ENCODE results near the gene ASF1A. TPM values are rescaled to one million over a fixed set of nuclear protein-coding genes. Genes with fewer than 3 reads are reported as not detected.

Gene ASF1A
- total and polyA plus RNA-seq, 2 of the 13 experiments (the other 11 are each of a cell fraction or from before 2014, with no cell fraction given), result 14.5 to 49.9 TPM

GRCh38 chr6:118914598-118914997 is 20.6 kb downstream of the ASF1A start:
- H3K9me3 ChIP-seq (ENCODE audit: low read length), result no peaks in the 10 kb centered on the region
- no TSS peak for BruUV-seq (replicated peaks)
- in situ Hi-C loops (cut with HindIII; ENCODE audit: extremely low pct_ligation_motif_present, low pct_unique_long_range_greater_than_20kb) (no loop called here), intact Hi-C loops (cut with micrococcal nuclease; ENCODE audit: unreplicated experiment) (no loop called here)
- no peak overlapping the region for H2AFZ ChIP-seq (ENCODE audit: low read length)
- H3K79me2 ChIP-seq (ENCODE audit: insufficient read depth, low read length), result no peaks in the 10 kb centered on the region
- no peak overlapping the region for H3K4me2 ChIP-seq (ENCODE audit: low read depth, low read length)
- H3K4me3 ChIP-seq (replicated peaks in 1 of 3; ENCODE audit: insufficient read depth in 1 of 3, low read depth in 2 of 3, low read length in 3 of 3), result no peak overlapping the region
- H3K27me3 ChIP-seq (ENCODE audit: control insufficient read depth in 1 of 2, insufficient read depth in 2 of 2, low read length in 2 of 2), result no peaks in the 10 kb centered on the region
- no peaks in the 10 kb centered on the region for H3K4me1 ChIP-seq (ENCODE audit: insufficient read depth, low read length)
- no peak for DNase-seq (ENCODE audit: low spot score)
- ATAC-seq, result no peak
- H3K27ac ChIP-seq (ENCODE audit: extremely low read length, insufficient read depth, low read length), result no peak overlapping the region
- TF ChIP-seq MIER2 (CRISPR knock-in tag; IDR thresholded peaks at IDR 0.05) (no peak), ZNF335 (CRISPR knock-in tag; IDR thresholded peaks at IDR 0.05) (no peak), ZNF234 (CRISPR knock-in tag; conservative IDR thresholded peaks at IDR 0.05) (no peak), HINFP (CRISPR knock-in tag; IDR thresholded peaks at IDR 0.05; ENCODE audit: low read depth) (no peak), ELF3 (CRISPR knock-in tag; IDR thresholded peaks at IDR 0.05) (no peak), HNRNPH1 (optimal IDR thresholded peaks at IDR 0.05; ENCODE audit: low read depth, low read length) (no peak), ZNF558 (CRISPR knock-in tag; IDR thresholded peaks at IDR 0.05; ENCODE audit: borderline replicate concordance) (no peak), ZGPAT (CRISPR knock-in tag; IDR thresholded peaks at IDR 0.05) (no peak), SRY (CRISPR knock-in tag; IDR thresholded peaks at IDR 0.05) (no peak), IRF1 (CRISPR knock-in tag; IDR thresholded peaks at IDR 0.05; ENCODE audit: low read depth) (no peak), ZBTB14 (CRISPR knock-in tag; IDR thresholded peaks at IDR 0.05) (no peak), CEBPG (CRISPR knock-in tag; IDR thresholded peaks at IDR 0.05) (no peak), ZNF3 (CRISPR knock-in tag; IDR thresholded peaks at IDR 0.05) (no peak), ZNF562 (CRISPR knock-in tag; IDR thresholded peaks at IDR 0.05; ENCODE audit: borderline replicate concordance) (no peak)
- H4K20me1 ChIP-seq (ENCODE audit: insufficient read depth, low read length), result no peaks in the 10 kb centered on the region; the same call in 1 of the 2 replicates
- POLR2A ChIA-PET, result no interaction called here
- peaks cover 30 to 69% of the 10 kb centered on the region in 2 experiments for H3K36me3 ChIP-seq (replicated peaks in 1 of 2; ENCODE audit: control insufficient read depth in 1 of 2, insufficient read depth in 2 of 2, low read length in 2 of 2)
- no peak overlapping the region for H3K9ac ChIP-seq (ENCODE audit: insufficient read depth, low read depth, low read length)
- no peak for FAIRE-seq
- CTCF ChIA-PET (ENCODE audit: low intra/inter-chr PET ratio, low total read pairs), result no interaction called here
